HCT116 (cell line): ENCODE results near the gene TMEM117. TPM values are rescaled to one million over a fixed set of nuclear protein-coding genes. Genes with fewer than 3 reads are reported as not detected.

Experiments used
- ATAC-seq: fragments of 200-7000 bp; cut with Tn5 transposase; 2 replicates; pipeline ENCODE4 v1.9.1; 2020; ENCODE audit warnings: mild to moderate bottlenecking, moderate library complexity
- BruUV-seq: library from RNA; stranded (reverse); fragments of 400-500 nt; replicated peaks from 2 replicates; lab custom pipeline; 2021; lab: Mats Ljungman, UMichigan
- CTCF ChIA-PET: fragments of 300-600 bp; sonication (Branson Sonifier 250); formaldehyde crosslinking; loops from one replicate; lab custom pipeline; 2021; ENCODE audit warnings: antibody characterized with exemption; lab: Charles Lee
- POLR2A ChIA-PET: fragments of 300-600, 350-600 bp; sonication (Branson Sonifier 250); formaldehyde crosslinking; loops from one replicate; lab custom pipeline; 2021; ENCODE audit warnings: antibody characterized with exemption; lab: Charles Lee
- RAD21 ChIA-PET, 2 experiments: fragments of 300-600 bp; sonication (Branson Sonifier 250); formaldehyde crosslinking; loops; one replicate each; lab custom pipeline; 2023; ENCODE audit warnings: low total read pairs in 2 of 2; ENCODE audit not compliant: uncharacterized antibody in 2 of 2, unreplicated experiment in 2 of 2, low non-redundant PET in 1 of 2; lab: Charles Lee
- DNase-seq: peaks from one replicate; pipeline ENCODE4 v3.0.0-alpha.2; 2010; ENCODE audit warnings: low read depth, low spot score
- H2AFZ ChIP-seq: fragments of 200-600 bp; shearing (Covaris generic), sonication (generic); 2 replicates; pipeline ENCODE4 v1.6.1; 2017; ENCODE audit warnings: low read depth, mixed run types, mixed read lengths, antibody characterized with exemption, low read length; ENCODE audit not compliant: poor library complexity, severe bottlenecking
- H3K27ac ChIP-seq: 2 replicates; pipeline ENCODE4 v1.5.1; 2012; ENCODE audit warnings: low read depth, low read length
- H3K27me3 ChIP-seq: fragments of 200-600 bp; sonication (generic); 2 replicates; pipeline ENCODE4 v1.6.1; 2016; ENCODE audit warnings: mixed run types, low read length, mixed read lengths; ENCODE audit not compliant: insufficient read depth
- H3K36me3 ChIP-seq, 2 experiments: fragments of 200-500 bp in 1 of 2; fragments of 200-600 bp in 1 of 2; sonication (Bioruptor generic) in 1 of 2; sonication (generic) in 1 of 2; 2 replicates each; pipeline versions ENCODE4 v1.5.1 to v1.6.1; 2014 to 2016; ENCODE audit warnings: low read length in 2 of 2, inconsistent platforms in 1 of 2, mixed read lengths in 1 of 2, mixed run types in 1 of 2; ENCODE audit not compliant: insufficient read depth in 2 of 2, control insufficient read depth in 1 of 2
- H3K4me1 ChIP-seq, 2 experiments: fragments of 200-600 bp in 1 of 2; sonication (generic) in 1 of 2; 2 replicates each; pipeline versions ENCODE4 v1.5.1 to v1.6.1; 2012 to 2017; ENCODE audit warnings: low read length in 2 of 2, inconsistent platforms in 1 of 2, mild to moderate bottlenecking in 1 of 2, mixed read lengths in 1 of 2, mixed run types in 1 of 2, moderate library complexity in 1 of 2; ENCODE audit not compliant: insufficient read depth in 2 of 2, control insufficient read depth in 1 of 2
- H3K4me2 ChIP-seq: fragments of 200-600 bp; sonication (generic); 2 replicates; pipeline ENCODE4 v1.6.1; 2017; ENCODE audit warnings: mixed run types, low read length, mixed read lengths
- H3K4me3 ChIP-seq, 2 experiments: fragments of 200-600 bp in 1 of 2; sonication (generic) in 1 of 2; replicated peaks in 1 of 2; 2 replicates each; pipeline ENCODE4 v1.5.1; 2011 to 2016; ENCODE audit warnings: low read length in 2 of 2, control low read depth in 1 of 2, low read depth in 1 of 2, mild to moderate bottlenecking in 1 of 2, mixed read lengths in 1 of 2, mixed run types in 1 of 2
- H3K79me2 ChIP-seq: fragments of 200-600 bp; sonication (generic); 2 replicates; pipeline ENCODE4 v1.6.1; 2017; ENCODE audit warnings: mild to moderate bottlenecking, mixed run types, low read length, moderate library complexity, mixed read lengths; ENCODE audit not compliant: insufficient read depth
- H3K9ac ChIP-seq: fragments of 200-600 bp; sonication (generic); 2 replicates; pipeline ENCODE4 v1.6.1; 2016; ENCODE audit warnings: low read length, mixed read lengths
- H3K9me2 ChIP-seq: fragments of 200-600 bp; sonication (generic), shearing (Covaris generic); 2 replicates; pipeline ENCODE4 v1.6.1; 2017; ENCODE audit warnings: mixed run types, mild to moderate bottlenecking, moderate library complexity; ENCODE audit not compliant: insufficient read depth
- H3K9me3 ChIP-seq, 2 experiments: fragments of 200-500 bp in 1 of 2; fragments of 200-600 bp in 1 of 2; sonication (Bioruptor generic) in 1 of 2; sonication (generic) in 1 of 2; 2 replicates each; pipeline ENCODE4 v1.6.1; 2014 to 2017; ENCODE audit warnings: low read length in 2 of 2, mixed read lengths in 2 of 2, inconsistent platforms in 1 of 2, low read depth in 1 of 2, mild to moderate bottlenecking in 1 of 2, mixed run types in 1 of 2, moderate library complexity in 1 of 2; ENCODE audit not compliant: control insufficient read depth in 1 of 2, insufficient read depth in 1 of 2
- H4K20me1 ChIP-seq: fragments of 200-600 bp; sonication (generic), shearing (Covaris generic); 2 replicates; pipeline ENCODE4 v1.6.1; 2017; ENCODE audit warnings: mixed run types, mild to moderate bottlenecking, moderate library complexity; ENCODE audit not compliant: insufficient read depth
- CBX3 ChIP-seq: IDR thresholded peaks from 2 replicates; pipeline ENCODE4 v1.6.1; 2012; ENCODE audit warnings: low read depth
- EGR1 ChIP-seq: IDR thresholded peaks from 2 replicates; pipeline ENCODE4 v1.6.1; 2012; ENCODE audit warnings: low read depth
- EZH2 ChIP-seq: fragments of 200-600 bp; sonication (generic); IDR thresholded peaks from 2 replicates; pipeline ENCODE4 v1.6.1; 2017; ENCODE audit warnings: antibody characterized with exemption, mixed run types
- EZH2phosphoT487 ChIP-seq: fragments of 200-600 bp; IDR thresholded peaks from 2 replicates; pipeline ENCODE4 v1.6.1; 2018; ENCODE audit warnings: antibody characterized with exemption, borderline replicate concordance
- FOSL1 ChIP-seq: IDR thresholded peaks from 2 replicates; pipeline ENCODE4 v1.6.1; 2012; ENCODE audit warnings: low read depth
- JUND ChIP-seq: IDR thresholded peaks from 2 replicates; pipeline ENCODE4 v1.6.1; 2012
- POLR2A ChIP-seq: IDR thresholded peaks from 2 replicates; pipeline ENCODE4 v1.7.0; 2011; ENCODE audit warnings: borderline replicate concordance; ENCODE audit not compliant: insufficient read depth, insufficient read length; ENCODE audit errors: extremely low read depth
- RAD21 ChIP-seq: IDR thresholded peaks from 2 replicates; pipeline ENCODE4 v1.6.1; 2012; ENCODE audit warnings: low read depth, mild to moderate bottlenecking
- SIN3A ChIP-seq: IDR thresholded peaks from 2 replicates; pipeline ENCODE4 v1.6.1; 2012; ENCODE audit warnings: low read depth
- SP1 ChIP-seq: IDR thresholded peaks from 2 replicates; pipeline ENCODE4 v1.6.1; 2012; ENCODE audit warnings: low read depth
- SRF ChIP-seq: IDR thresholded peaks from 2 replicates; pipeline ENCODE4 v1.6.1; 2012; ENCODE audit warnings: low read depth
- TCF7L2 ChIP-seq: IDR thresholded peaks from 2 replicates; pipeline ENCODE4 v1.7.0; 2011; ENCODE audit warnings: borderline replicate concordance, inconsistent platforms; ENCODE audit not compliant: insufficient read depth, insufficient read length; ENCODE audit errors: extremely low read depth
- YY1 ChIP-seq: IDR thresholded peaks from 2 replicates; pipeline ENCODE4 v1.6.1; 2011; ENCODE audit warnings: low read length, low read depth, moderate library complexity, mild to moderate bottlenecking; ENCODE audit not compliant: insufficient replicate concordance; ENCODE audit errors: extremely low read depth
- ZBTB33 ChIP-seq: IDR thresholded peaks from 2 replicates; pipeline ENCODE4 v1.6.1; 2011; ENCODE audit warnings: mild to moderate bottlenecking, low read length, moderate library complexity; ENCODE audit not compliant: insufficient replicate concordance; ENCODE audit errors: extremely low read depth
- ZFX ChIP-seq: fragments of 450-650 bp; IDR thresholded peaks from 2 replicates; pipeline ENCODE4 v1.6.1; 2017
- ZNF274 ChIP-seq: fragments of 200-500 bp; sonication (Bioruptor generic); IDR thresholded peaks from 2 replicates; pipeline ENCODE4 v1.6.1; 2014; ENCODE audit warnings: mild to moderate bottlenecking, low read depth, low read length, inconsistent platforms
- intact Hi-C: fragments of 100-400 bp; cut with micrococcal nuclease; formaldehyde crosslinking; loops from 2 replicates; pipeline ENCODE4 v1.10.0; 2022
- total RNA-seq: library from RNA; stranded (reverse); gene quantifications from one replicate; pipeline ENCODE4 v1.2.1, GENCODE V29; 2021; ENCODE audit not compliant: unreplicated experiment
- TF ChIP-seq, protein P1 (sequence below): IDR thresholded peaks from 2 replicates; pipeline ENCODE4 v1.6.1; 2012
- TF ChIP-seq, protein P2 (sequence below): IDR thresholded peaks from 2 replicates; pipeline ENCODE4 v1.6.1; 2012

Gene TMEM117
- total RNA-seq, 1 experiment from 2014 or later: 3.6 TPM

DNA sequence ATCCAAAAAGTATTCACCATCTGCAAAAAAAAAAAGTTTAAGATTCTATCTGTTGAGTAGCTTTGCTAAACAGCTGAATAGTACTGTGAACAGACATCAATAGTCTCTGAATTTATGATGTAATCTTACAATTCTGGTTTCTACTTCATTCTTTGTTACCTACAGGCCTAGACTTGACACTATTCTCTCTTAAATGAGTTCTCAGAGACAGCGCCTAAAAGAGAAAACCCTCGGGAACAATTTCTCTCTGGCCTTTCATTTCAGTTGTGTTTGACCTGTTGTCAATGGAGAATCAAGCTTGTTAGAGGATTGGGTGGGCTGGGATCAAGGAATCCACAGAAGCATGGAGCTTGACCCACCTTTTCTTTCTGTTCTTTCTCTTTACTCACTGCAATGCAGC lies 23.8 kb upstream of the TMEM117 start:
- H3K4me3 ChIP-seq: no peak overlapping the region
- H3K4me1 ChIP-seq: peaks cover 0 to 10% of the 10 kb centered on the region in 2 experiments; a peak in 2 of 4 replicates
- POLR2A ChIA-PET: no interaction called here
- CTCF ChIA-PET: no interaction called here
- no peak for DNase-seq
- no peaks in the 10 kb centered on the region for H3K9me2 ChIP-seq
- BruUV-seq: no TSS peak
- no peaks in the 10 kb centered on the region for H3K9me3 ChIP-seq
- H3K27ac ChIP-seq: no peak overlapping the region
- H4K20me1 ChIP-seq: no peaks in the 10 kb centered on the region
- no peaks in the 10 kb centered on the region for H3K27me3 ChIP-seq
- no peaks in the 10 kb centered on the region for H3K36me3 ChIP-seq
- intact Hi-C loops: no loop called here
- no peak for ATAC-seq
- H2AFZ ChIP-seq: no peak overlapping the region
- no peak overlapping the region for H3K9ac ChIP-seq
- TF ChIP-seq SIN3A (no peak), TCF7L2 (no peak), EZH2phosphoT487 (no peak), CBX3 (no peak), YY1 (no peak), ZNF274 (no peak), EZH2 (no peak), FOSL1 (no peak), EGR1 (no peak)
- TF ChIP-seq, protein P1, sequence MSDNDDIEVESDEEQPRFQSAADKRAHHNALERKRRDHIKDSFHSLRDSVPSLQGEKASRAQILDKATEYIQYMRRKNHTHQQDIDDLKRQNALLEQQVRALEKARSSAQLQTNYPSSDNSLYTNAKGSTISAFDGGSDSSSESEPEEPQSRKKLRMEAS: no peak
- TF ChIP-seq, protein P2, sequence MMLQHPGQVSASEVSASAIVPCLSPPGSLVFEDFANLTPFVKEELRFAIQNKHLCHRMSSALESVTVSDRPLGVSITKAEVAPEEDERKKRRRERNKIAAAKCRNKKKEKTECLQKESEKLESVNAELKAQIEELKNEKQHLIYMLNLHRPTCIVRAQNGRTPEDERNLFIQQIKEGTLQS: no peak
- no peak overlapping the region for H3K4me2 ChIP-seq
- H3K79me2 ChIP-seq: no peaks in the 10 kb centered on the region
- RAD21 ChIA-PET: no interaction called here

GRCh38 chr12:43812926-43813325 lies 23.0 kb upstream of the TMEM117 start:
- no peak overlapping the region for H3K4me2 ChIP-seq
- H3K4me3 ChIP-seq: no peak overlapping the region
- H3K9me3 ChIP-seq: no peaks in the 10 kb centered on the region
- H3K36me3 ChIP-seq: no peaks in the 10 kb centered on the region
- POLR2A ChIA-PET: no interaction called here
- no peak overlapping the region for H3K27ac ChIP-seq
- H3K79me2 ChIP-seq: no peaks in the 10 kb centered on the region
- no TSS peak for BruUV-seq
- no peaks in the 10 kb centered on the region for H3K9me2 ChIP-seq
- ATAC-seq: no peak
- intact Hi-C loops: no loop called here
- peaks cover 0 to 5% of the 10 kb centered on the region in 2 experiments; a peak in 2 of 4 replicates for H3K4me1 ChIP-seq
- no peaks in the 10 kb centered on the region for H4K20me1 ChIP-seq
- no peaks in the 10 kb centered on the region for H3K27me3 ChIP-seq
- H3K9ac ChIP-seq: no peak overlapping the region
- CTCF ChIA-PET: no interaction called here
- H2AFZ ChIP-seq: no peak overlapping the region
- no peak for DNase-seq
- no peak for TF ChIP-seq EZH2
- no peak for TF ChIP-seq RAD21
- TF ChIP-seq, protein P2: no peak
- no peak for TF ChIP-seq ZFX
- TF ChIP-seq POLR2A: no peak
- TF ChIP-seq TCF7L2: no peak
- no peak for TF ChIP-seq YY1
- TF ChIP-seq, protein P1: no peak
- TF ChIP-seq EZH2phosphoT487: no peak
- no peak for TF ChIP-seq ZBTB33
- TF ChIP-seq SP1: no peak
- no peak for TF ChIP-seq SRF
- no peak for TF ChIP-seq JUND
- RAD21 ChIA-PET: no interaction called here
